LNCAP (cell line): ENCODE results near the gene STON2.

Experiments used
- CTCF ChIP-seq: fragments of 450-650 bp; IDR thresholded peaks from 2 replicates; pipeline ENCODE4 v1.5.1; 2017; ENCODE audit warnings: mild to moderate bottlenecking

STON2 gene

GRCh38 chr14:81309511-81309910 lies 90.6 kb downstream of the STON2 start:
- TF ChIP-seq CTCF: no peak

- no peak for TF ChIP-seq CTCF
These were observed 94.4 kb downstream of the STON2 start for GRCh38 chr14:81305743-81306142.

- no peak for TF ChIP-seq CTCF
These were observed 95.1 kb downstream of the STON2 start for GRCh38 chr14:81305065-81305464.

GRCh38 chr14:81303258-81303935 lies 96.7 kb downstream of the STON2 start:
- TF ChIP-seq CTCF: no peak

- TF ChIP-seq CTCF: peak; percentile 17; the same call in 1 of the 2 replicates
These were observed 97.5 kb downstream of the STON2 start for GRCh38 chr14:81302638-81303037.

- TF ChIP-seq CTCF: no peak
These were observed 98.3 kb downstream of the STON2 start for GRCh38 chr14:81301813-81302212.

- no peak for TF ChIP-seq CTCF
These were observed 98.8 kb downstream of the STON2 start for GRCh38 chr14:81301371-81301770.

GRCh38 chr14:81298911-81299310 lies 101.2 kb downstream of the STON2 start:
- no peak for TF ChIP-seq CTCF
